ENCODE data around the gene ANKRD29. TPM values are rescaled to one million over a fixed set of nuclear protein-coding genes. Genes with fewer than 3 reads are reported as not detected.

The ANKRD29 gene
- total RNA-seq, 4 donors from 2014 or later: 0.75 to 2.2 (median 1.5) TPM

DNA sequence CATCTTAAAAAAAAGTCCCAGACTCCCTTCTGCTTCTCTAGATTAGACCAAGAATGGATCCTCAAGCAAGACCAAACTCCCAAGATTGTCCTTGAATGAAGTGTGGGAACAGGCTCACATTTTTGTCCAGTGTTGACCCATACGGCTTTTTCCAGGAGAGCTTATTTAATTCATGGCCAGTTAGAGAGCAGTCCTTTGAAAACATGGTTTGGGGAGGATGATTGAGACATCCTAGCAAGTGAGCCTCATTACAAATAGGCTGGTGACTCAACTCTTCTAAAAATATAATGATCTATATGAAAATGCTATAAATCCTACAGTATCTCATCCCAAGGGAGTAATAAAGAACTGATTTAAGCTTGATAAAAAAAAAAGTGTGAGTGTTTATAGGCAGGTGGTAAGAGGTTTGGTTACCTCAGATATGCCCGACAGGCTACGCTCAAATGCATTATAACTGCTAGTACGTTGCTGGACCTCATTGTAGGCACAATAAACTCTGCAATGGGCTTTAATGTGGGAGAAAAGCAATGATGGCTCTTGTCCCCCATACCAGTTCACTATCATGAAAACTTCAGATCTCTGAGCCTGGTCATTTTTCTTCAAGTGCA is 17.0 kb downstream of the ANKRD29 start:
- no peaks in the 10 kb centered on the region for H3K4me1 ChIP-seq
- in situ Hi-C loops (cut with MboI; ENCODE audit: low pct_ligation_motif_present in 1 of 4, low pct_unique_long_range_greater_than_20kb in 1 of 4, low sequenced_read_pairs in 3 of 4): loop anchor here in 3 of 4 donors (25.0 kb wide), 2 partner anchors 267 to 467 kb away; no protein-coding TSS in a partner anchor
- intact Hi-C loops (cut with DNase I; ENCODE audit: low total_unique reads): no loop called here
- TF ChIP-seq EP300 (IDR thresholded peaks at IDR 0.05; ENCODE audit: low read depth) (no peak), POLR2A (IDR thresholded peaks at IDR 0.05) (no peak), POLR2AphosphoS5 (IDR thresholded peaks at IDR 0.05) (no peak)
- TF ChIP-seq, protein P1, sequence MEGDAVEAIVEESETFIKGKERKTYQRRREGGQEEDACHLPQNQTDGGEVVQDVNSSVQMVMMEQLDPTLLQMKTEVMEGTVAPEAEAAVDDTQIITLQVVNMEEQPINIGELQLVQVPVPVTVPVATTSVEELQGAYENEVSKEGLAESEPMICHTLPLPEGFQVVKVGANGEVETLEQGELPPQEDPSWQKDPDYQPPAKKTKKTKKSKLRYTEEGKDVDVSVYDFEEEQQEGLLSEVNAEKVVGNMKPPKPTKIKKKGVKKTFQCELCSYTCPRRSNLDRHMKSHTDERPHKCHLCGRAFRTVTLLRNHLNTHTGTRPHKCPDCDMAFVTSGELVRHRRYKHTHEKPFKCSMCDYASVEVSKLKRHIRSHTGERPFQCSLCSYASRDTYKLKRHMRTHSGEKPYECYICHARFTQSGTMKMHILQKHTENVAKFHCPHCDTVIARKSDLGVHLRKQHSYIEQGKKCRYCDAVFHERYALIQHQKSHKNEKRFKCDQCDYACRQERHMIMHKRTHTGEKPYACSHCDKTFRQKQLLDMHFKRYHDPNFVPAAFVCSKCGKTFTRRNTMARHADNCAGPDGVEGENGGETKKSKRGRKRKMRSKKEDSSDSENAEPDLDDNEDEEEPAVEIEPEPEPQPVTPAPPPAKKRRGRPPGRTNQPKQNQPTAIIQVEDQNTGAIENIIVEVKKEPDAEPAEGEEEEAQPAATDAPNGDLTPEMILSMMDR (IDR thresholded peaks at IDR 0.05): no peak
- no peak overlapping the region for H3K27ac ChIP-seq
- no peak for DNase-seq
- no peaks in the 10 kb centered on the region for H3K27me3 ChIP-seq
- H3K9me3 ChIP-seq: no peaks in the 10 kb centered on the region
- H3K36me3 ChIP-seq: no peaks in the 10 kb centered on the region
- no peak overlapping the region for H3K4me3 ChIP-seq
- WGBS, 2 donors (ENCODE audit: low coverage in 1 of 2): 81 to 86% methylated on average over 3 to 4 of the region's 4 CpGs

DNA sequence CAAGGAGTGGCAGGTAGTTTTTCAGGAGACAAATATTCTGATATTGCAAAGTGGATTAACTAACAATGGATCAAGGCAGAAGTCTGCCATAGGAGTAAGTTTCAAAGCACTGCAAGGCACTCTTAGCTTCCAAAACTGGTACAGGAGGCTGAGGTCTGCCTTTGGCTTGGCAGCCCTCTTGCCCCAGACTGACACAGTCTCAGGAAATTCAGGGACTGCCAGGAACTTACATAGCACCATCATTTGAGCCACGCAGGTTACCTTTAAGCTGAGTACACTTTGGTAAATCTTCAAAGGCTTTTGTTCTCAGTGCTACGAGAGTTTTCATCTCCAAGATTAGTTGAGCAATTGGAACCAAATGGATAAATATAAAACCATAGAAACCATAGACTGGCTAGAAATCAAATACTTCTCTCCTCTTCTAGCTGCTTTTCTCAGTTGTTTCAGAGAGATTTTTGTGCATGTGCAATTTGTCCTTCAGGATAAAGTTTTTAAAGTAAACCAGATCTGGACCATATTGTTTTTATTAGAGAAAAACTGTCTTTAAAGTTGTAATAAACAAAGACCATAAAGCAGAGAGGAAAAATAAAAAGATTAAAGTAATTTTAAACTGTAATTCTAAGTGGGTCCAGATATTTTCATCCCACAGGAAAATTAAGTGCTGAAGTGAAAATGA is 18.8 kb downstream of the ANKRD29 start:
- intact Hi-C loops (cut with DNase I; ENCODE audit: low total_unique reads) (no loop called here), in situ Hi-C loops (cut with MboI; ENCODE audit: low pct_ligation_motif_present in 1 of 4, low pct_unique_long_range_greater_than_20kb in 1 of 4, low sequenced_read_pairs in 3 of 4) (loop anchor here in 3 of 4 donors (25.0 kb wide), 2 partner anchors 268 to 468 kb away; no protein-coding TSS in a partner anchor)
- Histone ChIP-seq H3K9me3 (no peaks in the 10 kb centered on the region), H3K27me3 (no peaks in the 10 kb centered on the region), H3K4me3 (no peak overlapping the region), H3K27ac (no peak overlapping the region), H3K4me1 (no peaks in the 10 kb centered on the region), H3K36me3 (no peaks in the 10 kb centered on the region)
- WGBS, 2 donors (ENCODE audit: low coverage in 1 of 2): 73% methylated on average over 2 of the region's 2 CpGs; no CpG with 5 or more reads in 1 of the 2 donors
- no peak for DNase-seq
- no peak for TF ChIP-seq POLR2A (IDR thresholded peaks at IDR 0.05)
- no peak for TF ChIP-seq POLR2AphosphoS5 (IDR thresholded peaks at IDR 0.05)
- no peak for TF ChIP-seq EP300 (IDR thresholded peaks at IDR 0.05; ENCODE audit: low read depth)
- TF ChIP-seq, protein P1 (IDR thresholded peaks at IDR 0.05): no peak

DNA sequence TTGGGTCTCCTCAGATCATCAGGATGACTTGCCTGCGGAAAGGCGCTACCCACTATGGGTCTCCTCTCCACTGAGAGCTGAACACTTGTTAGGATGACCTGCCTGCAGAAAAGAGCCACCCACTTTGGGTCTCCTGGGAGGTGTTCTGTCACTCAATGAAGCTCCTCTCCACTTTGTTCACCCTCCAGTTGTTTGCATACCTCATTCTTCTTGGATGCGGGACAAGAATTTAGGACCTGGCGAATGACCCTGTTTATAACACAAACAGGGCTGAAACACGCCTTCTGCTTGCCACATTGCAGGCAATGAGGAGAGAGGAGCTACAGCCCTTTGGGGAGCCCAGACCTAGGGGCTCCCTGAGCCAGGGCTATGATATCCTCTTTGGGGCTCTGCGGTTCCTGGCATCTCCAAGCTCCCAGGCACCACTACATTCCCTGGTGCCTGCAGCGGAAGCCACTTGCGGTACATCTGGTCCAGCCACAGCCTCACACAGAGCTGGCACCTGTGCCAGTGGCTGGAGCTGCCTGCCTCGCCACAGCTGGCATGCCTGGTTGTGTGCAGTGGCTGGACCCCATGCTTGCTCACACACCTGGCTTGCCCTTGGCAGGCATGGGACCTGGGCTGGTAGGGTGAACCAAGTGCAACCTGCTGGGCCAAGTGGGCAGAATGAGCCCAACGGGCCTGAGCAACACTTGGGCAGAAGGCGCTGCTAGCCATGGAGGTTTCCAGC is 20.6 kb downstream of the ANKRD29 start:
- 87 to 100% methylated on average over 1 to 11 of the region's 11 CpGs for WGBS, 2 donors (ENCODE audit: low coverage in 1 of 2)
- Histone ChIP-seq H3K27me3 (no peaks in the 10 kb centered on the region), H3K4me1 (no peaks in the 10 kb centered on the region), H3K4me3 (no peak overlapping the region), H3K36me3 (no peaks in the 10 kb centered on the region), H3K27ac (no peak overlapping the region), H3K9me3 (no peaks in the 10 kb centered on the region)
- in situ Hi-C loops (cut with MboI; ENCODE audit: low pct_ligation_motif_present in 1 of 4, low pct_unique_long_range_greater_than_20kb in 1 of 4, low sequenced_read_pairs in 3 of 4) (loop anchor here in 3 of 4 donors (25.0 kb wide), 2 partner anchors 270 to 470 kb away; no protein-coding TSS in a partner anchor), intact Hi-C loops (cut with DNase I; ENCODE audit: low total_unique reads) (no loop called here)
- TF ChIP-seq, protein P1 (IDR thresholded peaks at IDR 0.05): no peak
- TF ChIP-seq EP300 (IDR thresholded peaks at IDR 0.05; ENCODE audit: low read depth): no peak
- no peak for TF ChIP-seq POLR2A (IDR thresholded peaks at IDR 0.05)
- TF ChIP-seq POLR2AphosphoS5 (IDR thresholded peaks at IDR 0.05): no peak
- DNase-seq: no peak

DNA sequence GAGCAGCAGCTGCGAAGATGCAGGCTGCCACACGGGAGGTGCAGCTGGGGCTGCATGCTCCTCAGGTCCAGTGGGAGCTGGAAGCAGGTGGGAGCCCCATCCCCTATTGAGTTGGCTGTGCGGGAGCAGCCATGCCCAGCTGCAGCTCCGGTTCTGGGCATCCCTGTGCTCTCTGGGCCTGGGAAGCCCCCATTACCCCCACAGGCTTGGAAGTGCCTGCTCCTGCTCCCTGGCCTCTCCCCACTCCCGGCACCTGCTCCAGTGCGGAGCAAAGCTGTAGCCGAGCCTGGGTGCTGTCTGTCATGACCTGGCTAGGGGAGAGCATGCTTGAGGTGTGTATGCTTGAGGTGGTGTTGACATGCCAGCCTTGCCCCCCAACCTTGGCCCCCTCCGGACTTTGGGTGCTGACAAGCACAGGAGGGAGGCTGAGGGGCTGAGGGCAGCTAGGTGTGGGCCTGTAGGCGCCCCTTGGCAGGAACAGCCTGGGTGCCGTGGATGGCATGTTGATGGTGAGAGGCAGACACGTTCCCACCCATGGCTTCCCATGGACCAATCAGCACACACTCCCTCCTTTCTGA is 21.5 kb downstream of the ANKRD29 start:
- H3K4me3 ChIP-seq: no peak overlapping the region
- DNase-seq: no peak
- WGBS, 2 donors (ENCODE audit: low coverage in 1 of 2): 91% methylated on average over 10 of the region's 11 CpGs; no CpG with 5 or more reads in 1 of the 2 donors
- H3K9me3 ChIP-seq: no peaks in the 10 kb centered on the region
- no peaks in the 10 kb centered on the region for H3K27me3 ChIP-seq
- no peaks in the 10 kb centered on the region for H3K36me3 ChIP-seq
- in situ Hi-C loops (cut with MboI; ENCODE audit: low pct_ligation_motif_present in 1 of 4, low pct_unique_long_range_greater_than_20kb in 1 of 4, low sequenced_read_pairs in 3 of 4): loop anchor here in 3 of 4 donors (25.0 kb wide), 2 partner anchors 271 to 471 kb away; no protein-coding TSS in a partner anchor
- no peak for TF ChIP-seq POLR2A (IDR thresholded peaks at IDR 0.05)
- TF ChIP-seq, protein P1 (IDR thresholded peaks at IDR 0.05): no peak
- TF ChIP-seq POLR2AphosphoS5 (IDR thresholded peaks at IDR 0.05): no peak
- no peak for TF ChIP-seq EP300 (IDR thresholded peaks at IDR 0.05; ENCODE audit: low read depth)
- intact Hi-C loops (cut with DNase I; ENCODE audit: low total_unique reads): no loop called here
- H3K27ac ChIP-seq: no peak overlapping the region
- no peaks in the 10 kb centered on the region for H3K4me1 ChIP-seq
